GM21447 (cell line): ENCODE results near the gene IQUB.
"Not testable (repeated sequence)": the region's sequence is repeated elsewhere in the genome, so short reads cannot be mapped to it uniquely, and the experiment has no call there.

Source experiments
- ATAC-seq: cut with Tn5 transposase; IDR thresholded peaks from one replicate; pipeline ENCODE4 v1.9.1; 2021; ENCODE audit not compliant: unreplicated experiment

IQUB gene

GRCh38 chr7:123494193-123494796 is 40.1 kb downstream of the IQUB start:
- no peak for ATAC-seq

- peak; percentile 73 for ATAC-seq
These were observed 41.9 kb downstream of the IQUB start for GRCh38 chr7:123492485-123492884.

GRCh38 chr7:123485721-123486120 is 48.7 kb downstream of the IQUB start:
- no peak for ATAC-seq

DNA sequence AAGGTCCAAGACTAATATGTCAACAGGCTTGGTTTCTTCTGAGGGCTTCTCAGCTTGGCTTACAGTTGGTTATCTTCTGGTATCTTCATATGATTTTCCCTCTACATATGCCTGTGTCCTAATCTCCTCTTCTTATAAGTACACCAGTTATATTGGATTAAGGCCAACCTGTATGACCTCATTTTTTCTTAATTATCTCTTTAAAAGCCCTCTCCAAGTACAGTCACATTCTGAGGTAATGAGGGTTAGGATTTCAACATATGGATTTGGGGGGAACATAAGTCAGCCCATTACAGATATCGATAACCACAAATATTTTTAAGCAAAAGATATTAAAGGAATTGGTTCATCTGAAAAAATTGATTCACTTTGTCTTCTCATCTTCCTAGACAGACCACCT is 49.2 kb downstream of the IQUB start:
- no peak for ATAC-seq

DNA sequence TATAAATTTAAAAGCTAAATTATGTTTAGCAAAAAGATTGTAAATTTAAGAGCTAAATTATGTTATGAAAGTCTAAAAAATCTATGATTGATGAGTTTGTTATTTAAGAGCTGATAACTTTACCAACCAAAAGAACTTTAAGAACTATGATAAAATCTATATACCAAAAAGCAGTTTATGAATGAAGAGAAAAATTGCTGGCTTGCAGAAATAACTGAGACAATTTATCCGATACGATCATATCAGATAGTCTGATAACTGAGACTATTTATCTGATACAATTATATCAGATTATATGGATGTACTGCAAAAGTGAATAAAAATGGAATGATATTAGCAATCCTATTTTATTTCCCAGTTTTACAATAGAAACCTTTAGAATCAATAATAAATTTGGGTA is 50.2 kb downstream of the IQUB start:
- no peak for ATAC-seq

GRCh38 chr7:123480107-123480506 is 54.3 kb downstream of the IQUB start:
- no peak for ATAC-seq

DNA sequence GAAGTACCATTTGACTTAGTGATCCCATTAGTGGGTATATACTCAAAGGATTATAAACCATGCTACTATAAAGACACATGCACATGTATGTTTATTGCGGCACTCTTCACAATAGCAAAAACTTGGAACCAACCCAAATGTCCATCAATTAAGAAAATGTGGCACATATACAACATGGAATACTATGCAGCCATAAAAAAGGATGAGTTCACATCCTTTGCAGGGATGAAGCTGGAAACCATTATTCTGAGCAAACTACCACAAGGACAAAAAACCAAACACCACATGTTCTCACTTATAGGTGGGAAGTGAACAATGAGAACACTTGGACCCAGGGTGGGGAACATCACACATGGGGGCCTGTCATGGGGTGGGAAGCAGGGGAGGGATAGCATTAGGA is 56.3 kb downstream of the IQUB start:
- ATAC-seq: not testable (repeated sequence)

- ATAC-seq: no peak
These were observed 61.5 kb downstream of the IQUB start for GRCh38 chr7:123472750-123473445.

DNA sequence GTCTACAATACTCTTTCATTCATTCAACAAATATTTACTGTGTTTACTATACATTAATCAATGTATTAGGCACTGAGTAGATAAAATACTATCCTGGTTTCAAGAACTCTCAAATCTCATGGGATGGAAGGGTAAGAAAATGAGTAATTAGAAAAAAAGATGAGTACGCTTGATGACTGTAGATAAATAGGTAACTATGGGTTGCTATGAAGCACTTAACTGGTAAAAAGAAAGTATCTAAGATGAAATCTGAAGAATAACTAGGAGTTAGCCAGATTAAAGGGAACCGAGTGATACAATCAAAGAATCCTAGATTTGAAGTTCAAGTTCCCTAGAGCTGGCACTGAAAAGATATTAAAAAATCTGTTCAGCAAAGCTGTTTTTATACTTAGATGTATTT is 62.1 kb downstream of the IQUB start:
- ATAC-seq: no peak

DNA sequence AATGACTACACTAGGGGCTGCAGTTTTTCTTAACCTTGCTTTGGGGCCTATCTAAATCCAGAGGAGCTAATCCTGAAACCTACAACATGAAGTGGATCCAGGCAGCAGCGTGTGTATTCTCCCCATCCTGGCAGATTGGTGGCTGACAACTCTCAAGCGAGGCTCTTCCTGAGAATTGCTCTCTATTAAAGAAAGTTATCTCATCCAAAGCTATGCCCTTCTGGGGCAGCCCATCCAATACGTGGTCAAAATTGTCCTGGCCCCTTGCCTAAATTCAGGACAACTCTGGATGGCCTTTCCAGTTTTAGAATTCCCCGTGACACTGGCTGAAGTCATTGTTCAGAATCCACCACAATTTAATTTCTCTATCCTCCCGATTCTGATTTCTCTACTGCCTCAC is 66.1 kb downstream of the IQUB start:
- ATAC-seq: no peak

GRCh38 chr7:123463890-123464289 is 70.5 kb downstream of the IQUB start:
- ATAC-seq: no peak

GRCh38 chr7:123460616-123461015 is 73.8 kb downstream of the IQUB start:
- ATAC-seq: no peak

DNA sequence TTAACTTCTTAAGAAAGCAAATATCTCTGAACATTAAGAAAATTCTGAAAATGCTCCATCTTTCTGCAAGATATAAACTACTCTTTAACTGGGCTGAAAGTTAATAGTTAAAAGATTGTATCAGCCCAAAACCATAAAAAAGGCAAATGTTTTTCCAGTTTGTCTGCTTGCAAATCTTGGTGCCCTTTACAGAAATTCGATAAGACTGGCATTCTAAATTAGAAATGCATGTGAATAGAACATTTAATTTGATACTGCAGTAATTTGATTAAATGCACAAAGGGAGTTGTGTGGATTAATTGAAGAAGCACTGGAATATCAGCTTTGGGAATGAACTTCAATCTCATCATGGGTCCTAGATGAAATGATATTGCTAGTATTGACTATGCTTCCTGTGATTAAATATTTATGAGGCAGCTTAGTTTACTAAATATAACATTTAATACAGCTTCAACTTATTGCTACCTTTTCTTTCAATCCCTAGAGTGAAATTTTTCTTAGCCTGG is 78.4 kb downstream of the IQUB start:
- no peak for ATAC-seq

- no peak for ATAC-seq
These were observed 94.3 kb downstream of the IQUB start for GRCh38 chr7:123440101-123440548.

DNA sequence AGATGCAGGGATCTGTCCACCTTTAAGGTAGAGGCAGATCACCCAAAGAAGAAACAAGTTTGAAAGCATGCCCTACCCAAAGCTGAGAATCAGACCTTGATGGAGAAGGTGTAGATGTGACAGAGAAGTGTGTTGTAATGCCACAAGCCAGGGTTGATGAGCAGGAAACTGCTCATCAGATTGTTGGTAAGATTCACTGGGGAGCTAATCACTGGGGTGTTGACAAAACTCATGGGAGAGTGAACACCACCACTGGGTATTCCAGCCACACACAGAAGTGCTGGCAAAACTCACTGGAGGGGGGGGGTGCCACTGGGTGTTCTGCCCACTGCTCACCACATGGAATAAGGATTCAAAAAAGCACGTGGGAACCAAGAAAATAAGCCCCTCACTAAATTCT is 95.2 kb downstream of the IQUB start:
- ATAC-seq: no peak

DNA sequence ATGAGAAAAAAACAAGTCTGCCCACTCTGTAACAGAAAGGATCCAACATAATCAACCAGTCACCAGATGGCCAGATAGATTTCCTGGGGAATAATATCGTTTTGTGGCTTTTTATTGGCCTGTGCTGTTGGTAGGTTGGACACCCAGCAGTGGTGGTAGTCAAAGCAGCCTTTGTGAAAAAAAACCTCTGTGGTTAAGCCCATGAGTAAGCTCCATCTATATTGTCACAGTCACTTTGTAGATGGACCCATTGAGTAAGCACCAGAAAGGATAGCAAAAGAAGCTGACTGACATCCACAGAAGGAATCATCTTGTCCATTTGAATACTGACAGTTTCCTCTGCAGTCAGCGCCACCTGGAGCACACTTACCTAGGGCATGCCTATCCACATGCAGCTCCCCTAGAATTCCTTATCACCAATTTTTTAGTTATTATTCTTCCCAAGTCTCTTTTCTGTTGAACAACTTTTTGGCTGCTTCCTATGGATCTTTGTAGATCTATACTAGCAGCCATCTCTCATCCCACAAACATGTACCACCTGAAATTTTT is 96.9 kb downstream of the IQUB start:
- no peak for ATAC-seq

DNA sequence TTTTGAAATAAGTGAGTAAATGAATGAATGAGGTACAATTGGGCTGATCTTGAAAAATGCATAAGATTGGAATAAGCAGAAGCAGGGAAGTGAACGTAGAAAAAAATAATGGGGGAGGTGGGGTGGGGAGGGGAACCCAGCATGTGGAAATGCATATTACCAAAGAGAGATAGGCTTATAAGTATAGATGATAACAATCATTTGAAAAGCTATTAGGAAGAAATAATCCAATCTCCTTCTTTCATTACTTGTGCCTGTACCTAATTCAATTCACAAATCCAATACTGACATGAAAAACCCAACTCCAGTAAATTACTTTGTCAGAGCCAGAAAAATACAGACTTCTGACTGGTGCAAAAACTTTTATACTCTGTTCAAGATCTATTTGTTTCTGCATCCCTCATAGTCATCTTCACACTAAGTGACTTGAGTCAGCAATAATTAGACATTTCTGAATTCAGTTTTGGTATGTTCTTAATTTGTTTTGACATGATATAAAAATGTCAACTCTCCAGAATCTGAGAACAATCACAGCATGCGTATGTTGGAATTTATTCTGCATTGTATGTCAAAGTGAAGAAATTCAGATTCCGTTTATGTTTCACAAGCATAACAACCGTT is 99.2 kb downstream of the IQUB start:
- ATAC-seq: no peak

DNA sequence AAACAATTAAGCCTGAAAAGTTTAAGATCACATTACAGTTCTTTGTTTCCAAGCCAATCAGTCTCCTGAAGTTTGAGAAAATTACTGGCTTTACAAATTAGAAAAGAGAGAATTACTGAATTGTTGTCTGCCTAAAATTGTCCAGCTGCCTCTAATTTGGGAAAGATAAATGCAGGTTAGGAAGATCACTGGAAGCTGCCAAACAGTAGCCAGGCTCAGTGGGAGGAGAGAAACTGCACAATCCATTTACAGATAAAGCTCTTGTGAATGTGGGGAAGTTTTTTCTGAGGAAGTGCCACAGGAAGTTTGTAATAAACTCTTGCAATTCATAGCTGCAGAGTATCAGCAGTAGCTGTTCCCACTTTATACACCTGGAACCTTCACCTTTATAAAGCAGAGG is 100.7 kb downstream of the IQUB start:
- no peak for ATAC-seq

- ATAC-seq: no peak
These were observed 101.8 kb downstream of the IQUB start for GRCh38 chr7:123432601-123433000.

- ATAC-seq: no peak
These were observed 103.2 kb downstream of the IQUB start for GRCh38 chr7:123431075-123431614.

DNA sequence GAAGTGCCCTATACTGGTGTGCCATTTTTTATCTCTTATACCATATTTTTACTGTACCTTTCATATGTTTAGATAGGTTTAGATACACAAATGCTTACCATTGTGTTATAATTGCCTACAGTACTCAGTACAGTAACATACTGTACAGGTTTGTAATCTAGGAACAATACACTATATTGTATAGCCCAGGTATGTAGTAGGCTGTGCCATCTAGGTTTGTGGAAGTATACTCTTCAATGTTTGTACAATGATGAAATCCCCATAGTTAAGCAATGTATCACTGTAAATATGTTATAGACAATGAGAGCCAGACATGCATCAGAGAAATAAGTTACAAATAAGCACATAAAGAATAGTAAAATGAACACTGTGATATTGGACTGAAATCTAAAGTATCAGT is 109.1 kb downstream of the IQUB start:
- ATAC-seq: no peak

DNA sequence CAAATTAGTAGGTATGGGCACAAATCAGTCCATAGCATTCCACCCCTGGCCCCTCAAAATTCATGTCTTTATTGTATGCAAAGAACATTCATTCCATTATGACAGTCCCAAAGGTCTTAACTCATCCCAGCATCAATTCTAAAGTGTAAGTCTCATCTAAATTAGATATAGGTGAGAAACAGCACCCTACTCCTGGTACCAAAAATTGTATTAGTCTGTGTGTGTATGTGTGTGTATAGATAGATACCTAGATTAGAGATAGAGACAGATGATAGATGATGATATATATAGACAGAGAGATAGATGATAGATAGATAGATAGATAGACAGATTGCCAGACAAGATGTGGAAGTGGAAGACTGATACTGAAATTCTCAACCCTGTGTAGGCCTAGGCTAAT is 109.9 kb downstream of the IQUB start:
- no peak for ATAC-seq
